Left colon (tissue), 2 donors: Measurements from ENCODE around the gene PGBD5. TPM values are rescaled to one million over a fixed set of nuclear protein-coding genes. Genes with fewer than 3 reads are reported as not detected.

ENCODE experiments used
- ATAC-seq: fragments of 200-7000 bp; cut with Tn5 transposase; one replicate; pipeline ENCODE4 v1.9.1; 2020; ENCODE audit warnings: mild to moderate bottlenecking, moderate library complexity
- DNase-seq, 2 donors: peaks; one replicate each; pipeline ENCODE4 v3.0.0-alpha.2; 2020
- intact Hi-C, 2 donors: fragments of 100-400 bp; cut with DNase I in 1 of 2; cut with micrococcal nuclease in 1 of 2; formaldehyde crosslinking; loops; one replicate each; pipeline versions ENCODE4 v1.11.2 to v1.14.0; 2022; cut with DNase I, micrococcal nuclease
- total RNA-seq, 2 donors: library from RNA; stranded (reverse); fragmentation: NEBNext Ultra II Directional; extraction: Animal tissue kit (Norgen Biotek cat#: 25700); gene quantifications; one replicate each; pipeline ENCODE4 v1.2.1, GENCODE V29; 2021
- donor health status: DM: no; HTN: no; CAD: no.
- donor health status: DM: yes; HTN: yes; CAD: no.

Gene PGBD5
- total RNA-seq, 2 donors from 2014 or later = 2.0 to 3.0 TPM

DNA sequence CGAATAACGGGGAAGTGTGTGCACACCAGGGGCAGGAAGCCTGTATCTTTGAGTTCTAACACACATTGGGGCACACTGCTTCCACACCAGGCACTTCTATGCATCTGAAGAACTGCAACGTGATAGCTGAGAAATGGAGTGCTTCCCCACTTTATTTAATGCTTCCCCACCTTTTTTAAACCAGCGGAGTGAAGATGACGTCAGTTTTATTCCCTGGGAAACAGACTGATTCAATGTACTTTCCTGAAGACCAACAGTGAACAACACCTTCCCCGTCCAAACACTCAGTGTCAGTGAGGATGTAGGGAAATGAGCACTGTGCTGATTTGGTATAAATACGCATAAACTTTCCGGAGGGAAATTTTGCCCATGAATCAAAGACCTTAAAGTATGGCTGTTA is 87.1 kb downstream of the PGBD5 start:
- intact Hi-C loops = no loop called here
- no peak for DNase-seq
- no peak for ATAC-seq

DNA sequence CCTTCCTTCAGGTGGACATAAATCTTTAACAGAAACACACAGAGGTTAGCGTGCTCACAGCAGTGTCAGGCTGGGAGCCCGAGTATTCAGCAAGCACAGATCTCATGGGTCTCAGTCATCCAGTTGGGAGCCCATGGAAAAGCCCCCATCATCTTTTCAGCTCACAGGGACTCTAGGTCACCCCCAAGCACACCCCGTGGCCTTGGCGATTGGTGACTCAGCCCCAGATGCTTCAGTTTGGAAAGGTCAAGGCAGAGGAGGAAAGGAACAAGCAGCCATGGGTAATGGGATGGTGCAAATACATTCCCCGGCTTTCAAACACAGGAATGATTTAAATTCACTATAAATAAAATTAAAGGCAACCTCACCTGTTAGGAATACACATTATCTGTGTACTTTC is 88.9 kb downstream of the PGBD5 start:
- no peak for DNase-seq
- intact Hi-C loops = no loop called here
- no peak for ATAC-seq

DNA sequence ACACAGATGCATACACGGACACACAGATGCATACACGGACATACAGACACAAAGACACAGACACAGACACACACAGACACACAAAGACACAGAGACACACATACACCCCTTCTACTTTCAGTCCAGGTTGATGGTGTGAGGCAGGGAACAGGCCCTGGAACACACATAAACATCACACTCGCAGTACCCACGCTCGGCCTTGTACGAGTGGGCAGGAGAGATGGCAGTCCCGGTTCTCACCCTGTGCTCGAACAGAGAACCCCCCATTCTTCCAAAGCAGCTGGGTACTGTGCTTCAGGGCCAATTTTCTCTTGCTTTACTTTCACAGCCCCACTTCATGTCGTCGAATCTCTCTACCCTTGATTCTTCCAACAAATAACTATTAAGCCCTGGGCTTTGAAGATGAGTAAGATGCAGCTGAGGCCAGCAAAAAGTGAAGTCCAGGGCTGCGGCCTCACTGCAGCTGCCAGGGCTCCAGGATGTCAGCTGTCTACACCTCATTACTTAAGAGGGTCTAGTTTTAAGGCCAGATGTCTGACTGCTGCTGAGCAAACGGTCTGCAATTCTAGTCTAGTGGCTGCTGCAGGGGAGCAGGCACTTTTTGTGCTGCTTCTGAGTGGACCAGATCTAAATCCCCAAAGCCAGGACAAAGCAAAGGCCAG is 90.1 kb downstream of the PGBD5 start:
- no peak for ATAC-seq
- no peak for DNase-seq
- intact Hi-C loops = no loop called here

DNA sequence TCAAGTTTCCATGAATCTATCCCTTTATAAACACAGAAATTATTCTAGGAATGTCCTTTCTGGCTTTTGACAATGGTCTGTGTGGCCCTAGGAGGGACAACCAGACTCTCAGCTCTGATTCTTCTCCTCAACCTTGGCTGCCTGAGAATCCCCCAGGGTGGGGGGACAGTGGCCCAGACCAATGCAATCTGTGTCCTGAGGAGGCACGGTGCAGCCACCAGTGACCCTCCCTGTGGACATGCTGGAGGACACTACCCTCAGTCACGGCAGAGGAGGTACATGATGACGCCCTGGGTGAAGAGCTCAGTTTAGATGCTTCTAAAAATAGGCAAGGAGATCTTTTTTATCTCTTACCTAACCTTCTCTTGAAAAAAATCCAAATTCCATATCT is 91.7 kb downstream of the PGBD5 start:
- intact Hi-C loops = no loop called here
- DNase-seq = no peak

DNA sequence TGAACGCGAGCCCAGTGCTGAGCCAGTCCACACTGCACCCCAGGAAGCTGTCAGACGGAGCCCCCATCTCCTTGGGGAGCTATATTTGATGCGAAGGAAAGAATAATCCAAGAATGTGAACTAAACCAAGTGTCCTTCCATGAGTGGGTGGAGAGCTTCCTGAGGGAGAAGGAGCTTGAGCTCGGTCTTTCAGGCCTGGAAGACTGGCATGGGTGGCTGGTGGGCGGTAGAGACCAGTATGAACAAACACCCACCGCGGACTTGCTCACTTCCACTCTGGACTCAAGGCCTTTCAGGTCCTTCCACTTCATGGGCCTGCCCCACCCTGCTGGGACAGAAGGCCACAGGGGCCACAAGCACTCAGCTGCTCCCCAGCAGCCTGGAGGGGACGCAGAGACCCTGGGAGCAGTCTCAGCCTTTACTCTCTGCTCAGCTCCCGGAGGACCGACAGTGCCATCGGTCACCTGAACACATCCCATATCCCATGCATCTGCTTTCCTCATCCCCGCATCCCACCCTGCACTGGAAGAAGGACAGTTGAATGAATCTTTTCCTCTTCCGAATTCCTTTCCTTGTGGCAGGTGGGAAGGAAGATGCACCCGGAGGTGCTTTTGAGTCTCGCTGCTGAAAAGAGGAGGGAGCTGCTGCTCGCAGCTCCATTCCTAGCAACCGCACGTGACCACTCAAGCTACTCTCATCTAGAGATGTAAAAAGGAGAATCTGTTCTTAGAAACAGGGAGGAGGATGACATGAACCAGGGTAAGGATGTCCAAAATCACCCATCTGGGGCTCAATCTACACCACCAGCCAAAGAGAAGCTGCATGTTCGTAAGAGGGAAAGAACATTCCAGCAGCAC is 92.3 kb downstream of the PGBD5 start:
- intact Hi-C loops = no loop called here
- DNase-seq (no peak), ATAC-seq (no peak)

More for the DNA sequence above, 91.7 kb downstream of the PGBD5 start:
- ATAC-seq = no peak

DNA sequence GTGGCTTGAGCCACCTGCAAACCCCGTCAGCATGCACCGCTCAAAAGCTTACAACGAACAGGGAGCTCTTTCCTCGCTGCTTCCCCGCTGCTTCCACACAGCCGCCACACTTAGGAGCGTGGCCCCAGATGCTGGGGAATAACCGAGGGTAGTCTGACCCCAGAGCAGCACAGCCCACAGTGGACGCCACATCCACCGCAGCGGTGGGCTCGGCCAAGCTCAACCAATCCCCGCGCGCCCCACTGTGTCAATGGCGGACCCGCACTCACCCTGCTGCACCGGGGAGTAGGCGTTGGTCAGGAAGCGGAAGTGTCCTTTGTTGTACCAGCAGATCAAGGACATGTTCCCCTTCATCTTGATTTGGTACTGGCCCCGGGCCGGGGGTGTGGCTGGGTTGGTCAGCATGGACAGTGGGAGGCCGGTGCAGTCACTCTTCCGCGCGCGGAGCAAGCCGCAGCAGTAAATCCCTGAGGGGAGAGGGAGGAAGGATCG is 93.5 kb downstream of the PGBD5 start:
- DNase-seq (no peak), ATAC-seq (no peak)
- intact Hi-C loops = no loop called here

DNA sequence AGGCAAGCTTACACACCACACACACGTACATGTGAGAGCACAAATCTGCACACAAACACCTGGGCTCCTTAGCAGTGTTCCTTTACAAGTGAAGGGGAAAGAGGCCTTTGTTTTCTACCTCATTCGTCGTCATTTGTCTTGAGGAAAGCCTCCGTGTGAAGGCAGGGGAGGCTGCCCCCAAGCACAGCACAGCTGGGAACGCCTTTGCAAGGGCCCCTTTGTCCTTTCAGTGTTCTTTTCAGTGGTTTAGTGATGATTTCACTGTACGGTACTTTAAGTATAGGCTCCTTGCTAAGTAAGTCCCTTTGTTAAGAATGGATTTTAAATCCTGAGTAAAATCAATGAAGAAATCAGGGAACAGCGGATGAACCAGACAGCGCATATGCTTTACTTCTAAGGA is 94.1 kb downstream of the PGBD5 start:
- ATAC-seq (no peak), DNase-seq (no peak)
- intact Hi-C loops = no loop called here

DNA sequence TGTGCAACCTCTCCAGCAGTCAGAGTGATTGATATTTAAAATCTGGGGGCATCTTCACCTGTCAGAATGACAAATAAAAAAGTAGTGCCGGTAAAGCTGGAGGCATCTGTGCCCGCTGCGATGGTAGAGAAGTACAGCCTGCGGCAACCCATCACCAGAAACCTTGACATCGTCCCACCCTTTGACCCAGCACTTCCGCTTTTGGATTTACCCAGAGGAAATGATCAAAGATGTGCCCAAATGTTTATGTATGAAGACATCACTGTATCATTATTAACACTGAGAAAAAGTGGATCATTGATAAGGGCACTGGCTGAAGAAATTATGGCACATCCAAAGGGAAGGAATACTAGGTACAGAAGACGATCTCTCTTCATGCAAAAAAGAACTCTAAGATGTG is 96.0 kb downstream of the PGBD5 start:
- no peak for ATAC-seq
- DNase-seq = no peak

DNA sequence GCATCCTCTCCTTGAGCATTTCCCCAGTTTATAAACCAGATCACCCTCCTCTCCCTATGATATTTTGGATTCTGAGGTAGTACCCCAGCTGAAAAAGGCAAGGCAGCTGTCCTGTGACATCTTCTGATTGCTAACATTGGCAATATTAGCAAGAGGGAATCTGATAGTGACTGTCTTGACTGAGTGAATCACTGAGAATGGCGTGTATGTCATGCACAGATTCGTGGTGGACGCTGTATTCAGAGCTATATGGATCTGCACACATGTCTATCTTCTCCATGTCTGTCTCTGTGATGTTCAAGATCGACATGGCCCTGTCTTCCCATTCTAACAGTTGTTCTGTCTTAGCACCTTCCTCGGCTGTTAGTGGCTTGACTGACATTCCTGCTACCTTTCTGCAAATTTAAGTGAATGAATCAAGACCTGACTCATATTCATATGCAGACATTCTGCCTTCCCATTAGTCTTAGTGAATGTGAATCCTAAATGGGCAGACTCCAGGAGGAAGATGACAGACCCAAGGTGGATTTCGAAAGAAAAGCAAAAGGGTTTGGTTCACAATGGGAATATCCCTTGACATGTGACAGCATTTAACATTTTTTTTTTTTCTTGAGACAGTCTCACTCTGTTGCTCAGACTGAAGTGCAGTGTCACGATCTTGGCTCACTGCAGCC is 97.7 kb downstream of the PGBD5 start:
- no peak for DNase-seq
- ATAC-seq = no peak
- intact Hi-C loops = no loop called here

More for the DNA sequence above, 96.0 kb downstream of the PGBD5 start:
- intact Hi-C loops = no loop called here

DNA sequence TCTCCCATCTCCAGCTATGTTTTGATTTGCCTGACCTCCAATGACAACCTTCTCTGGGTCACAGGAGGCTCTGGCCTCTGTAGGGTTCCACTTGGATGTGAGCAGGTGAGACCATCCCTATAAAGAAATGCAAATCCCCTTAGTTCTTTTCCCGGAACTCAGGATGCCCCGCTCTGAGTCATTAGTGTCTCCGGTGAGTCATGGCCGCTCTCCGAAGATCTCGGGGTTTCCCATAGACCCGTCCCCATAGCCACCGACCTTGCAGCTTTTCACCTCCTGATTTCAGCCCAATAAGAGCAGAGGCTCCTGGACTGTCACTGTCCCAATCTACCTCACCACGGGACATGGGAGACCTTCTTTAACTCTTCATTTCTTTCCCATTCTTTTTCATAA is 98.2 kb downstream of the PGBD5 start:
- ATAC-seq (no peak), DNase-seq (no peak)
- intact Hi-C loops = no loop called here

DNA sequence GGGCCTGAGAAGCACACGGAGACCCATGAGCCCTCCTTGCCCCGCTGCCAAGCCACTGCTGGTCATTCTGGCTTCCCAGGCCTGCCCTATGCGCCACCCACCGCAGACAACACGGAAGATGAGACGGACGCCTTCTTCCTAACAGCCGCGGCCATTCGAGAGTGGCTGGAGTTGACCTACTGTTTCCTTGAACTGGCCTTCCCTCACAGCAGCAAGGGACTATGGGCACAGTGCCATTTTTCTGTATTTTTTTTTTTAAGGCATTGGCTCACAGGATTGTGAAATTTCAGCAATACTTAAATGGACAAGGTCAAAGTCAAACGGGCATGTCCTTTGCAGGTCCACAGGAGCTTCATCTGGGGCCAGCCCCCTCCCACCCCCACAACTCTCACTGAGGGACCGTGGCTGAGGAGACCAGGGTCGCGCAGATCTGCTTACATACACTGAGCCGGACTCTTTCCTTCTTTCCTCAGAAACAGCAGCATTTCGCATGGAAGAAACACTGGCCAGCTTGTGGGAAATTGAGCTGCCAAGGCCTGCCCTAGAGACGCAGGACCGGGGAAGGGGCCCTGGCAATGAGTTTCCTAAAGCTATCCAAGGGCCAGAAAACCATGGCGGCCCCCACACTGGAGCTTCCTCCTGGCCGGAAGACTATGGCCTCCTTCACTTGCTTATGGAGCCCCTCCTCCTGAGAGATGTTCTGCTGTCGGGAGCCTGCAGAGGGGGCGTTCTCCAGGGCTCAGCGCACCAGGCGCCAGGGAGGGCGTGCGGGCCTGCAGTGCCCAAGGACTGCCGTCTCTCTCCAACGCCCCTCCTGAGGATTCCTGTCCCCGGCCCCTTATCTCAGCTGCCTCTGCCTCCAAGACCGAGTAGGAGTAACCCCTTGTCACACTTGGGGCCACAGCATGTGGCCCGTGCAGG is 98.9 kb downstream of the PGBD5 start:
- intact Hi-C loops = no loop called here
- no peak for ATAC-seq
- no peak for DNase-seq

DNA sequence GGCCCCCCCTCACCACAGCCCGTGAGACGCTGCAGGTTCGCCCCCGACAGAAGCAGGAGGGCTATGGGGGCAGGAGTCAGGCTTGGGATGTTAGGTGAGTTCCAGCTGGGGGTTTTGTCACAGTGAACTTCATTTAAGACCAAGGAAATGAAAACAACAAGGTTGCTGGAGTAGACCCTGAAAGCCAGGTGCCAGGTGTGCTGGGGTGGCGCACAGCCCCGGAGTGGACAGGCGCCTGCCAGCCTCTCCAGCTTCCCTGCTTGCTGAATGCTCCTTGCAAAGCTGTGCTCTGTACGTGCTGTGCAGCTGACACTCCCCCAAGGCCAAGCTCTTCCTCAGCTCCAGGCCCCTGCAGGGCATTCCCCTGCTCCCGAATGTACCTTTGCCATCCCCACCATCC is 102.4 kb downstream of the PGBD5 start:
- no peak for ATAC-seq
- no peak for DNase-seq
- intact Hi-C loops = no loop called here

DNA sequence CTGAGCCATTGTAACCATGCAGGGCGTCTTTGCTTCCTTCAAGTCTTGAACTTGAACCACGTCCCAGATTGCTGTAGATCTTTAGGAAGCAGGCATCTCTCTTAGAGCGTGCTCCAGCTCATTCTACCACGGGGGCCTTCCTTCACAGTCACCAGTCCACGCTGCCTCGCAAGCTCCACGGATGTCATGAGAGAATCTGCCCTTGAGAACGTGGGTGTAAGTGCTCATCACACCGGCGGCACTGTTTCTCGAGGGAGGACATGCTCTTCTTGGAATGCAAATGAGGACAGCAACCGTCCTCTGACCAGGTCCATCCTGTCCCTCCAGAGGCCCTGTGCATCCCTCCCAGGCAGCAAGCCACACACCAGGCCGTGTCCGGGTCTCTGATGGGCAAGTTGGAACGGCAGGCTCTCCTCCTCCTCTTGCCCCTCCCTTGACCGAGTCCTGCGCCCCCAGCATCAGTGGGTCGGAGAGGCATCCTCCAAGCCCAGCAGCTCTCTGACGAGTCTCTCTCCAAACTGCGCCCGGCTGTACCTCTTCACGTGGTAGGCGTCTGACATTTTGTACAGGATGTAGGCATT is 103.1 kb downstream of the PGBD5 start:
- intact Hi-C loops = no loop called here
- ATAC-seq (no peak), DNase-seq (no peak)

DNA sequence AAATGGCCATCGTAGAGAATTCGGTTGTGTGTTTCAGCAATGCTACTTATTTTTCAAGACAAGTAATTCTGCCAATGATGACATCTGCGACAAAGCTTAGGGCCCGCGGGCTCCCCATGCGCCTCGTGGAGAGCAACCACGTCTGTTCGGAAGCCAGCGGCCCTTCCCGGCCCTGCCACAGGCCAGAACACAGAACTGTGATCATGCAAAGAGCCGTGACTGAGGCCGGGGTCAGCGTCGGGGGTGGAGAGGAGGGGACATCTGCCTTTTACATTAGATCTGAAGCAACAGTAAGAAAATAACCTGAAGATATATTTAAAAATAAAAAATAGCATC is 103.7 kb downstream of the PGBD5 start:
- ATAC-seq (no peak), DNase-seq (no peak)
- intact Hi-C loops = no loop called here

DNA sequence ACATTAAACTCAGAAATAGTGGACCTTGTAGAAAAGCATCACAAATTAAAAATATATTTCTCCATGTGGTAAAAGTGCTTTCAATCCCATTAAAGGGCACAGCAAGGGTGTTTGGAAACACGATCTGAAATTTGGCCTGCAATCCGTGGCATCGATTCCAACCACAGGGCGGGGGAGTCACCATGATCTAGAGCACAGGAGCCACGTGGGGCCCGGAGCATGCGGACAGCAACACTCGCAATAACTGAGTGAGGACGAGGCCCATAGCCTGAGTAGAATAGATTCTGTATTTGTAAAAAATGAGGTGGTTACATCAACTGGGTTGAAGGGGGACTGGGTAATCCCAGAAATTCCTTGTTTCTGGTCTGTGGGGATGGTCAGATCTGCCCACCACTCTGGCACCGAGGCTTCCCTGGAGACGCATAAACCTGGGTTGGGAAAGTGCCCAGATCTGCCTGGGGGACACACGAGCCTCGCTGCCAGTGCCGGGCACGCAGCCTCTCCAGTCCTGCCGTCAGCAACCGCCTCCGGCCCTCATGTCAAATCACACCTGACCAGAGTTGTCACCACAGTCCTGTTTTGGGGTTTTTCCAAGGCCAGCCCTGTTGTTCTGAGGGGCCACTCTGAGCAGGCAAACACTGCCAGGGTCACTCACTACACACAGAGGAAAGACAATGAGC is 104.3 kb downstream of the PGBD5 start:
- ATAC-seq = no peak
- intact Hi-C loops = no loop called here
- no peak for DNase-seq

DNA sequence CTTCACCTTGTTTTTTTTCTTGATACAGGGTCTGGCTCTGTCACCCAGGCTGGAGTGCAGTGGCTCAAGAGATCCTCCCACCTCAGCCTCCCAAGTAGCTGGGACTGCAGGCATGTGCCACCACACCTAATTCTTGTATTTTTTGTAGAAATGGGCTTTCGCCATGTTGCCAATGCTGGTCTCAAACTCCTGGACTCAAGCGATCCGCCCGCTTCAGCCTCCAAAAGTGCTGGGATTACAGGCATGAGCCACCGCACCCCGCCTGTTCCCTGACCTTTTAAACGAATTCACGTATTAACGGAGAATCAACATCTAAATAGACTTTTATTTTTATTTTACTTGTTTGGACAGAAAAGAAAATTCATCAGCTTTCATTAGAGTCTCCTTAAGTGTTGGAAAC is 104.8 kb downstream of the PGBD5 start:
- no peak for DNase-seq
- ATAC-seq = no peak
- intact Hi-C loops = no loop called here

DNA sequence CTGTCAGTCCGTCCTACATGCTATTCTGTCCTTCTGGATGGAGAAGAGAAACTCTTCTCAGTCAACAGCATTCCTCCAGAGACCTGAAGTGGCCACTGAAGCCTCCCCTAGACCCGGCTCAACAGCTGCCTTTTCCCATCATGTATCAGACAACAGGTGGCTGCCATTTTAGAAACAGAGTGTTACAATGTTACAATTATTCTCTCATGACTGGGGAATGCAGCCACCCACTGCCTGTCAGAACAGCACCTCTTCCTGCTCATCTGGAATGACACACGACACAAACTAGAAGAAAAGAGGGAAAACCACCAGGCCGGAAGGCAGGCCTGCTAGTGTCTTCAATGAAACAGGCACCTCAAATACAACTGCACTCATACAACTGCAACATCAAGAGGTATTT is 105.3 kb downstream of the PGBD5 start:
- ATAC-seq = no peak
- DNase-seq = no peak
- intact Hi-C loops = no loop called here
